Lower leg skin (tissue), 4 donors: ENCODE measurements around the gene SLC15A2. TPM values are rescaled to one million over a fixed set of nuclear protein-coding genes. Genes with fewer than 3 reads are reported as not detected.

Experiments used
- DNase-seq, 2 donors: peaks; one replicate each; pipeline ENCODE4 v3.0.0-alpha.2; 2019; ENCODE audit warnings: low spot score in 2 of 2
- H3K4me3 ChIP-seq: fragments of 200-600 bp; sonication (generic); 2 replicates; pipeline ENCODE4 v1.5.1; 2017; ENCODE audit warnings: mild to moderate bottlenecking, low read depth; ENCODE audit not compliant: poor library complexity, severe bottlenecking
- CTCF ChIP-seq, 3 donors: fragments of 450-650 bp; IDR thresholded peaks; one replicate each; pipeline ENCODE4 v1.5.1; 2016; ENCODE audit warnings: antibody characterized with exemption in 3 of 3, mild to moderate bottlenecking in 3 of 3, moderate library complexity in 2 of 3
- POLR2A ChIP-seq, 2 donors: fragments of 450-650 bp; IDR thresholded peaks; one replicate each; pipeline ENCODE4 v1.6.1; 2016 to 2017; ENCODE audit warnings: antibody characterized with exemption in 2 of 2, mild to moderate bottlenecking in 1 of 2, moderate library complexity in 1 of 2
- WGBS, 2 donors: methylation state at CpG; one replicate each; pipeline ENCODE4 v1.1.5; 2018; 5-methylcytosine and 5-hydroxymethylcytosine counted together
- intact Hi-C: fragments of 100-400 bp; cut with DNase I; formaldehyde crosslinking; loops from one replicate; pipeline ENCODE4 v1.15.0; 2023; ENCODE audit warnings: low total_unique reads
- total RNA-seq, 4 donors: library from RNA; depleted of rRNA; stranded (reverse); fragments of >200 nt; gene quantifications; one replicate each; pipeline ENCODE4 v1.1.0, GENCODE V29; 2016

SLC15A2 gene
- total RNA-seq, 4 donors from 2014 or later = 0.42 to 2.9 (median 1.5) TPM

GRCh38 chr3:121895121-121895520, 920 bp downstream of the SLC15A2 start:
- H3K4me3 ChIP-seq = no peak overlapping the region
- 0% methylated on average over 1 of the region's 1 CpG for WGBS, 2 donors
- intact Hi-C loops = no loop called here
- no peak for DNase-seq
- no peak for TF ChIP-seq CTCF (IDR thresholded peaks at IDR 0.05)
- TF ChIP-seq POLR2A (IDR thresholded peaks at IDR 0.05) = no peak

GRCh38 chr3:121895736-121896135, 1.5 kb downstream of the SLC15A2 start:
- no peak for DNase-seq
- no peak overlapping the region for H3K4me3 ChIP-seq
- TF ChIP-seq POLR2A (IDR thresholded peaks at IDR 0.05) = no peak
- TF ChIP-seq CTCF (IDR thresholded peaks at IDR 0.05) = no peak
- intact Hi-C loops = no loop called here

- no peak overlapping the region for H3K4me3 ChIP-seq
- intact Hi-C loops = no loop called here
- no peak for DNase-seq
Measured at GRCh38 chr3:121896823-121897222, 2.6 kb downstream of the SLC15A2 start.

GRCh38 chr3:121897296-121897695, 3.1 kb downstream of the SLC15A2 start:
- no peak for DNase-seq
- TF ChIP-seq POLR2A (IDR thresholded peaks at IDR 0.05) (no peak), CTCF (IDR thresholded peaks at IDR 0.05) (no peak)
- intact Hi-C loops = no loop called here
- 83 to 86% methylated on average over 3 of the region's 3 CpGs for WGBS, 2 donors
- no peak overlapping the region for H3K4me3 ChIP-seq

More at GRCh38 chr3:121896823-121897222, 2.6 kb downstream of the SLC15A2 start:
- TF ChIP-seq POLR2A (IDR thresholded peaks at IDR 0.05) (no peak), CTCF (IDR thresholded peaks at IDR 0.05) (no peak)

GRCh38 chr3:121913305-121913990, 19.2 kb downstream of the SLC15A2 start:
- WGBS, 2 donors = 82 to 84% methylated on average over 2 of the region's 2 CpGs
- intact Hi-C loops = no loop called here
- no peak for DNase-seq
- no peak for TF ChIP-seq CTCF (IDR thresholded peaks at IDR 0.05)
- no peak for TF ChIP-seq POLR2A (IDR thresholded peaks at IDR 0.05)
- H3K4me3 ChIP-seq = no peak overlapping the region
